Measurements from ENCODE around the gene CIAO3. TPM values are rescaled to one million over a fixed set of nuclear protein-coding genes. Genes with fewer than 3 reads are reported as not detected.

The CIAO3 gene
- total RNA-seq, 2 donors from 2014 or later: 41.4 to 43.3 TPM

- no peak for TF ChIP-seq CTCF (conservative IDR thresholded peaks at IDR 0.05)
- Mint-ChIP-seq H3K36me3 (ENCODE audit: low read depth) (no peaks in the 10 kb centered on the region), H3K27me3 (ENCODE audit: insufficient read depth) (peaks cover 88% of the 10 kb centered on the region), H3K4me1 (no peaks in the 10 kb centered on the region), H3K9me3 (no peaks in the 10 kb centered on the region), H3K4me3 (no peak overlapping the region), H3K27ac (no peak overlapping the region)
- peaks cover 92% of the 10 kb centered on the region for H3K27me3 ChIP-seq (ENCODE audit: control insufficient read depth, insufficient read depth, low read length, poor library complexity, severe bottlenecking)
- H3K4me3 ChIP-seq (ENCODE audit: low read length): no peak overlapping the region
- 85% methylated on average over 15 to 19 of the region's 19 CpGs for WGBS, 2 experiments (ENCODE audit: insufficient coverage in 1 of 2, insufficient read length in 1 of 2)
- no peaks in the 10 kb centered on the region for H3K36me3 ChIP-seq (ENCODE audit: control insufficient read depth, insufficient read depth, low read length)
- no peaks in the 10 kb centered on the region for H3K4me1 ChIP-seq (ENCODE audit: control insufficient read depth, insufficient read depth, low read length)
- no peak overlapping the region for H3K27ac ChIP-seq (ENCODE audit: low read depth, low read length)
- H3K9me3 ChIP-seq (ENCODE audit: control insufficient read depth, low read length): no peaks in the 10 kb centered on the region
- DNase-seq: no peak
- H3K9ac ChIP-seq (ENCODE audit: extremely low read depth, low read length, poor library complexity, severe bottlenecking): no peak overlapping the region
These were observed 38.5 kb downstream of the CIAO3 start for GRCh38 chr16:702341-702740.

GRCh38 chr16:700684-701584, 39.9 kb downstream of the CIAO3 start:
- no peaks in the 10 kb centered on the region for H3K4me1 Mint-ChIP-seq
- Histone ChIP-seq H3K4me1 (ENCODE audit: control insufficient read depth, insufficient read depth, low read length) (no peaks in the 10 kb centered on the region), H3K36me3 (ENCODE audit: control insufficient read depth, insufficient read depth, low read length) (no peaks in the 10 kb centered on the region), H3K9me3 (ENCODE audit: control insufficient read depth, low read length) (no peaks in the 10 kb centered on the region), H3K9ac (ENCODE audit: extremely low read depth, low read length, poor library complexity, severe bottlenecking) (no peak overlapping the region), H3K27me3 (ENCODE audit: control insufficient read depth, insufficient read depth, low read length, poor library complexity, severe bottlenecking) (peaks cover 90% of the 10 kb centered on the region), H3K4me3 (ENCODE audit: low read length) (no peak overlapping the region), H3K27ac (ENCODE audit: low read depth, low read length) (no peak overlapping the region)
- peaks cover 87% of the 10 kb centered on the region for H3K27me3 Mint-ChIP-seq (ENCODE audit: insufficient read depth)
- no peaks in the 10 kb centered on the region for H3K36me3 Mint-ChIP-seq (ENCODE audit: low read depth)
- DNase-seq: peak; percentile 91
- no peak overlapping the region for H3K27ac Mint-ChIP-seq
- H3K9me3 Mint-ChIP-seq: no peaks in the 10 kb centered on the region
- TF ChIP-seq CTCF (conservative IDR thresholded peaks at IDR 0.05): no peak
- WGBS, 2 experiments (ENCODE audit: insufficient coverage in 1 of 2, insufficient read length in 1 of 2): 8 to 12% methylated on average over 27 to 76 of the region's 76 CpGs
- no peak overlapping the region for H3K4me3 Mint-ChIP-seq

- H3K4me1 ChIP-seq (ENCODE audit: control insufficient read depth, insufficient read depth, low read length): no peaks in the 10 kb centered on the region
- TF ChIP-seq CTCF (conservative IDR thresholded peaks at IDR 0.05): no peak
- peaks cover 97% of the 10 kb centered on the region for H3K27me3 ChIP-seq (ENCODE audit: control insufficient read depth, insufficient read depth, low read length, poor library complexity, severe bottlenecking)
- no peak overlapping the region for H3K9ac ChIP-seq (ENCODE audit: extremely low read depth, low read length, poor library complexity, severe bottlenecking)
- no peak for DNase-seq
- Mint-ChIP-seq H3K4me1 (no peaks in the 10 kb centered on the region), H3K9me3 (no peaks in the 10 kb centered on the region), H3K36me3 (ENCODE audit: low read depth) (no peaks in the 10 kb centered on the region), H3K27ac (no peak overlapping the region), H3K27me3 (ENCODE audit: insufficient read depth) (peaks cover 94% of the 10 kb centered on the region), H3K4me3 (no peak overlapping the region)
- H3K4me3 ChIP-seq (ENCODE audit: low read length): no peak overlapping the region
- H3K36me3 ChIP-seq (ENCODE audit: control insufficient read depth, insufficient read depth, low read length): no peaks in the 10 kb centered on the region
- H3K9me3 ChIP-seq (ENCODE audit: control insufficient read depth, low read length): no peaks in the 10 kb centered on the region
- H3K27ac ChIP-seq (ENCODE audit: low read depth, low read length): no peak overlapping the region
- WGBS, 2 experiments (ENCODE audit: insufficient coverage in 1 of 2, insufficient read length in 1 of 2): 74 to 79% methylated on average over 12 to 19 of the region's 19 CpGs
These were observed 41.7 kb downstream of the CIAO3 start for GRCh38 chr16:698911-699671.
